GM10847 (cell line): ENCODE data around the gene COQ8B.

Source experiments
- POLR2A ChIP-seq: IDR thresholded peaks from 2 replicates; pipeline ENCODE4 v1.6.1; 2011; ENCODE audit not compliant: insufficient read length; ENCODE audit errors: extremely low read depth

COQ8B gene

DNA sequence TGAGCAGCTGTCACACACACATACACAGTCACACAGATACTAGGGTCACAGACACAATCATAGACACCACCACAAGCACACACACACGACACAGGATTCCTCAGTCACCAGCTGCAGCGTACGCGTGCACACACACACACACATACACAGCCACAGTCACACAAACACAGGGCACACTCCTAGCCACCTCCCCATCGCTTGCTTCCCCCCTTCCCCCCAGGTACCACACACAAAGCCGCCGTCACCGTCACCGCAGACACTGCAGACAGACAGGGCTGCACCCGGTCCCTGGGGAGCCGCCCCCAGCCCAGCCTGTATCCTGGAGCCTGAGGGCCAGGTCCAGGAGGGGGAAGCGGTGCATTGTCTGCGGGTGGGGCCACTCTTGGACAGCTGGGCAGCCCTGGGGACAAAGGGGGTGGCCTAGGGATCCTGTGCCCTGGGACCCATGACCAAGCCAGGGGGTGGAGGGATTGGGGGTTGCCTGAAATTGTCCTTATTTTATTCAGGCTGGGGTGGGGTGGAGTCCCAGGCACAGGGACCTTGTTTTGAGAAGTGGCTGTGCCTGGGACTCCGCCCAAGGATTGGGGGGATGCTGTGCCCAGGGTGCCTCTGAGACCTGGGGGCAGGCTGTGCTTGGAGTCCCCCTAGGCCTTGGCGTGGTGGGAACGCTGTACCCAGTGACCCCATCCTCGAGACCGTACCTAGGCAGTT is 27.2 kb downstream of the COQ8B start:
- TF ChIP-seq POLR2A = no peak

DNA sequence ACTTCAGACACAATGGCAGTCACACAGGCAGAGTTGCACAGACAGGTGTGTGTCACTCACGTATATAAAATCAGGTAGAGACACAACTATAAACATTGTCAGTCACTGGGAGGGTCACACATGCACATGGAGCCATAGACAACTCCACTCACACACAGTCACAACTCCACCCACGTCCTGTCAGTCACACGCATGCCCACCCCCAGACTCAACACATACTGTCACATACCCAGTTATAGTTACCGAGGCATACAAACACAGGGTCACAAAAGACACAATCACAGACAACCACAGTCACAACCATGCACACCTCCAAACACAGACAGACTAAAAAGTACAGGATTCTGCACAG is 27.7 kb downstream of the COQ8B start:
- no peak for TF ChIP-seq POLR2A

DNA sequence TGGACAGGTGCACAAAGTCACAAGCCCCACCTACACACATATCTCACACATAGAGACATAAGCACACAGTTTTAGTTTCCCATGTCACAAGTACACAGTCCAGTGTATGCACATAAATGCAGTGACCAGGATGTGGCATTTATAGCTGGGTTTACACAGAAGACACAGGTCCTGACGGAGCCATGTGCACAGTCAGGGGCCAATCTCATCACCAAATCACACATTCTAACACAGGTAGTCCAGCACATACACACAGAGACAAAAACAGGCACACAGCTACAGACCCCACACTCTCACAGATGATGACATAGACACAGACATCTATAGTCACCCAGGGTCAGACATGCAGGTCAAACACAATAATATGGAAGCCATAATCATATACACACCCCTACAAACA is 28.4 kb downstream of the COQ8B start:
- TF ChIP-seq POLR2A = no peak

DNA sequence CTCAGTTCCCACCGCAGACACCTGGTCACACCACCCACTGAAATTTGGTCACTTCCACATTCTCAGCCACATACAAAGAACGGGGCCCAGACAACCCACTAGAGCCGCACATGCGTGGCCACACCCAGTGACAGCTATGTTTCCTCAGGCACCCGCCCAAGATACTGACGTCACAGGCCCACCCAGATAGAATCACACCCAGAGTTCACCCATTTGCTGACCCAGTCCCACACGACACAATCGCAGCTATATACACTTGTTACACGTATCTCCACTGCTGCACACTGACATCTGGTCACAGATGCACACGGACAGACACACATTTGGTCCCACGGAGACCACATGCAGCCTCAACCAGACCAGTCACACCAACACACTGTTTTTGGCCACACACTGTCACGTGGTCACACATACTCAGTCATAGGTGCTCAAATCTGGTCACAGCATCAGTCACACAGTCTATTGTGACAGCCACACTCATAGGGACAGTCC is 29.1 kb downstream of the COQ8B start:
- TF ChIP-seq POLR2A = no peak

DNA sequence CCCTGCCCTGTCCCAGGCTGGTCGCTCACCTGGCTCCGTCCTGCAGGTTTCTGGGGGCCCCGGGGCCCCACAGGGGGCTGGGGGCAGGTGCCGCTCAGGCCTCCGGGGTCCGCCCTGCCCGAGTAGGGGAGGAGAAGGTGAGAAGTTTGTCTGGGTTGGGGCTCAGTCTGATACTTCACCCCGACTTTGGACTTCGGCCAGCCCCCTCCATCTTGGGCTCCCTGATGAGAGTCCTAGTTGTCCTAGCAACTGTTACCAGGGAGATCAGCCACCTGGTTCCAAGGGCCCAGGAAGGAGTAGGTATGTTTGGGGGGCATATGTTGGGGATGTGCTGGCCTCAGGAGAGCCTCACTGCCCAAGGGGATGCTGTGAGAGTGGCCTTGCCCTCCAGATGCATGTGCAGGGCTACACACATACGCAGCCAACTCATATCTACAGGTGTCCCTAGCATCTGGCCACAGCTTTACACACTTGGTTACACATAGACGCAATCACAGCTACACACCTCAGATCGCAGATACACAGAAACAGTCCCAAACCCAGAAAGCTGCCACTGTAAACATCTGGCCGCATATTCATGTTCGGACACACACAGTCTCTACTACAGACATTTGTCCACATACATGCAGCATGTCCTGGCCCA is 29.7 kb downstream of the COQ8B start:
- TF ChIP-seq POLR2A = no peak

DNA sequence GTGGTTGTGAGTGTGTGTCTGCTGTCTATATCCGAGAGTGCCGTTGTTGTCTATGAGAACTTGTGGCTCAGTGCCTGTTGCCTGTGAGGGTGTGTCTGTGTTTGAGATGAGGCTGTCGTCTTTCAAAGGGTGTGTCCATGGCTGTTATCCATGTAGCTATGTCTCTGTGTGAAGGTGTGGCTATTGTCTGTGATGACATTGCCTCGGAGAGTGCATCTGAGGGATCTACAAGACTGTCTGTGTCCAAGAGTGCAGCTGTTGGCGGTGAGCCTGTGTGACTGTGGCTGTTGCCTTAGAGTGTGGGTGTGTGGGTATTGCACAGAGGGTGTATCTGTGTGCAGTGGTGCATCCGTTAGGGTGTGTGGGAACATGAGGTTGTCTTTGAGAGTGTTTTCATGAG is 31.1 kb downstream of the COQ8B start:
- no peak for TF ChIP-seq POLR2A

DNA sequence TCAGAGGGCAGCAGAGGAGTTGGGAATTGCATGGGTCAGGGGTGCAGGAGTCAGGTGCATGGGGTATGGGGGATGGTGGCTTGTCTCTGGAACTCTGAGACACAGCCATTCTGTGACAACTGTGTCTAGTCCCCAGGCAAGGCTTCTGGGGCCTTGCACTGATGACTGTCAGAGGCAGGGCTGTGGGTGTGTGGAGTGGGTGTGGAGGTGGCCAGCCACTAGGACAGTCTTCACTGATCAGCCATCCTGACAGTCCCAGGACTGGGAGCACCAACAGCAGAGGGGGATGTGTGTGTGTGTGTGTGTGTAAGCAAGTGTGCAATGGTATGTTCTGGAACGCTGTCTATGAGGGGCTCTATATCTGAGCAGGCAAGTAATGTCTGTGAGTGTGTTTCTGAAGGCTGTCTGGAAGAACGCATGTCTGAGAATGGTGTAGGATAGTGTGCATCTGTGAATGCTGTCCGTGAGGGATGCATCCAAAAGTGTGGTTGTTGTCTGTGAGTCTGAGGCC is 31.6 kb downstream of the COQ8B start:
- TF ChIP-seq POLR2A = no peak

DNA sequence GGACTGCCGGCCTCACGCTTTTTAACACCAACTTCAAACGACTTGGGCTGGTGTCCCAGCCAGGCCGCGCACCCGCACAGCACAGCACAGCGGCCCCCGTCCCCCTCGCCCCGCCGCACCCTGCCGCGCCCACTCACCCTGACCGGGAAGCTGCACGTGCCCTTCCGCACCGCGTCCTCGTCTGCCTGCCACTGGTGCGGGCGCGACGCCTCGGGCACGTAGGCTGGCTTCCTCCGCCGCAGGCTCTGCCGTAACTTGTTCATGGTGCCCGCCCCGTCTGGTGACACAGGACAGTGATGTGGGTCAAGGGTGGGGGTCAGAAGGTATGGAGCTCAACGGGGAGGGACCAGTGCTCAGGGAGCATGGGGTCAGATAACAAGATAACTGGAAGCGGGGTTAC is 32.4 kb downstream of the COQ8B start:
- TF ChIP-seq POLR2A = no peak

DNA sequence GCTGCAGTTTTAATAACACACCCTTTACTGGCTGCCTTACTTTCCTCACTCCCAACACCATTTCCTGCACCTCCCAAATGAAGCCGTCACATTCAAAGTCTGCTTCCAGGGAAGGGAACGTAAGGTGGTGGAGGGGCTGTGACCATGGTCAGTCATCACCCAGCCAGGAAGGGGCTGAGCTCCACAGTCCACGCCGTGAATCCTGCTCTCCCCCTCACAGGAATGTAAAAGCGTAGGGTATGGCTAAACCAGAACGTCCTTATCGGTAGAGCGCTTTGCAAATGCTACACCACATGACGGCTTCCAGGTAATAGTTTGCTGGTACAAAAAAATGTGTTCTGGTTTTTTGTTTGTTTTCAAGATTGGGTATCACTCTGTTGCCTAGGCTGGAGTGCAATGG is 33.2 kb downstream of the COQ8B start:
- TF ChIP-seq POLR2A = no peak

DNA sequence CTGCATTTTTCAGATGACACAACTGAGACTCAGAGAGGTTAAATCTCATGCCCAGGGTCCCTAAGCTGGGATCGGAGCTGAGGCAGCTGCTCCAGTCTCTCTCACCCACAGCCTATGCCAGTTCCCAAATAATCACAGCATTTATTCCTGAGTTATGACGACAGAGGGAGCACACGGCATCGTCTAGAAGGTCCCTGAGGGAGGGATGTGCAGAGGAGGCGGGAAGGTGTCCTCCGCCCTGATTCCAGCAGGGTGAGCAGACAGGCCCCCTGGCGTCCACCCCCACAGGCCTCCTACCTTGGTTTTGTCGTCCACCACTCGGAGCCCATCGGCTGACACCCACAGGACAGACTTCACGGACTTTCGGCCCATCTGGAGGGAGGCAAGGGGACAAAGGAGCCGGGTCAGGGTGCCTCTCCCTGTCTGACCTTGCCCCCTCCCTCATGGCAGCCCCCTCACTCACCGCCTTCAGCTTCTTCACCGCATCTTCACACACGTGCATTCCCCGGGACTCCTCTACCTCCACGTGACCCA is 34.2 kb downstream of the COQ8B start:
- TF ChIP-seq POLR2A = no peak

DNA sequence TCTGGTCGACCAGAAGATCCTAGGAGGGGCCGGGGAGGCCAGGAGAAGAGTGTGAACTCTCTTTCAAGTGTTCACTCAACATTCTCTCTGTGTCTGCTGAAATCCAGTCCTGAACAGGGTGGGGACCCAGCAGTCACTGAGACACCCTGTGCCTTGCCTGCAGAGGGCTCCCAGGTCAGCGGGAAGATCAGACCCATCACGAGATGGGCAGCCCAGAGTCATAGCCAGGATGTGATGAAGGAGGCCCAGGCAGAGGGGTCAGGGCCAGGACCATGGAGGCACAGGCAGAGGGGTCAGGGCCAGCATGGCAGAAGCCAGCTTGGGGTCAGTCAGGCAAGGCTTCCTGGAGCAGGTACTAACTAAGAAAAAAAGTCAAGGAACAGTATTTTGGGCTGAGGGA is 35.6 kb downstream of the COQ8B start:
- TF ChIP-seq POLR2A = no peak

DNA sequence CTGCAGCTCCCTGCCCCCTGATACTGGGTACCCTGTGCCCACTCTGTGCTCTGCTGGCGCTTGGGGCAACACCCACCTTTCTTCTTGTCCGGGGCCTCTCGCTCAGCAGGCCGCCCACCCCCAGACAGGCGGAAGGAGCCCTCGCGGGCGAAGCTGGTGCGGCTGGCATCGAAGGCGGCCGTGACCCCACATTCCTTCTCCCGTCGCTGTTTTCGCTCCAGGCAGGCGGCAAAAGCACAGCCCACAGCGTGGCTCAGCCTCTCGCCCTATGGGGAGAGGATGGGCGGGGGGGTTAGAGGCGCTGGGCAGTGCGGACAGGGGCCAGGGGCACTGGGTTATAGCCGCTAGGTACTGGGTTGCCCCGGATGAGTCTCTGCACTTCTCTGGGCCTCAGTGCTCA is 39.5 kb downstream of the COQ8B start:
- no peak for TF ChIP-seq POLR2A

DNA sequence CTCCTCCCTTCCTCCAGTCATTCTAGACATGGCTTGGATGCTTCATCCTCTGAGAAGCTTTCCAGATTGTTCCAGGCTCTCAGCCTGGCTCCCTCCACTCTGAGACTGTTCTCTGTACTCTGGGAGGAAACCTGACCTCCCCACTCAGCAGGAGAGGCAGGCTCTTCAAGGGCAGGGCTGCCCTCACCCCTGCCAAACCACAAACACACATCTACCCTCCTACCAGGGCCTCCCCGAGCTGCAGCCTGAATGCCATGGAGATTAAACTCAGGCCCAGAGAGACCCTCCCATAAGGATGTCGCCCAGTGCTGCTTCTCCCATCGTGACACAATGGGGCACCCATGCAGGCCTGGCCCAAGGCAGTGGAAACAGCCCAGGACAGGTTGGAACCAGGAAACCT is 42.4 kb downstream of the COQ8B start:
- no peak for TF ChIP-seq POLR2A

DNA sequence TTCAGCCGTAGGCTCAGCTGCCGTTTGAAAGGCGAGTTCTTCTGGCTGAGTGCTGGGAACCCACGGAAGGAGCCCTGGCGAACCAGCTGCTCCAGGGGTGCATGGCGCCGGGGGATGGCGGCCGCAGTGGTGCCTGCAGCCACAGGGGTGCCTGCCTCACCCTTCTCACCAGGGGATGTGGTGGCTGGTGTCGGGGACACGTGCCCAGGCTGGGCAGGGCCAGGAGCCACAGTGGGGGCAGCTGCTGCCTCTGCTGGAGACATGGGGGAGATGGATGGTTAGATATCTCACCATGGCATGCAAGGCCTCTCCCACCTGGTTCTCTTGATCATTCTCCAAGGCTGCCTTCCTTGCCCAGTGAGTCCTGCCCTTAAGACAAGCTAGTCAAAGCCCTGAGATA is 43.3 kb downstream of the COQ8B start:
- TF ChIP-seq POLR2A = no peak

DNA sequence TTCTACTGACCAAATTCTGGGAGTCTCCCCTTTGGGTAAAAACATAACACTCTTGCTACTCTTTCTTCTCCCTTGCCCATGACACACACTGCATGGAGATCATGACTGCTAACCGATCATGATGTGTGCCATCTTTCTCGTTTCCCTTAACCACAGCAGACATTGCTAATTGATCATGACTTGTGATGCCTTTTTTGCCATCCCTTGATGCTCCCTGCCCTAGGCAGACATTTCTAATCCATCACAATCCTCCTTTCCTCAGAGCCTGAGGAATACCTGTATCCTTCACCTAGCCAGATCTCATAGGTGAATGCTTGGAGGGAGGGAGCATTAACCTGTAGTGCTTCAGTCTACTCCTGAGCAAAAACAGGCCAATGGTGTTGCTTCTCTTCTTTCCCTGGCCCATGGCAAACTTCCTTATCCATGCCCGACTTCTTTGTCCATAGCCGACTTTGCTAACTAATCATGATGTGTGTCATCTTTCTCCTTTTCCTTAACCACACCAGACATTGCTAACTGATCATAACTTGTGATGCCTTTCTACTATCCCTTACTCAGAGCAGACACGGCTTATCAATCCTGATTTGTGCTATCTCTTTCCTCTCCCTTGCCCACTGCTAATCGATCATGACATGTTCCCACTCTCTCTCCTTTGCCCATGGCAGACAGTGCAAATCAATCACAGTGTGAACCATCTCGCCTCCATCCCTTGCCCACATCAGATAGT is 44.0 kb downstream of the COQ8B start:
- TF ChIP-seq POLR2A = no peak

DNA sequence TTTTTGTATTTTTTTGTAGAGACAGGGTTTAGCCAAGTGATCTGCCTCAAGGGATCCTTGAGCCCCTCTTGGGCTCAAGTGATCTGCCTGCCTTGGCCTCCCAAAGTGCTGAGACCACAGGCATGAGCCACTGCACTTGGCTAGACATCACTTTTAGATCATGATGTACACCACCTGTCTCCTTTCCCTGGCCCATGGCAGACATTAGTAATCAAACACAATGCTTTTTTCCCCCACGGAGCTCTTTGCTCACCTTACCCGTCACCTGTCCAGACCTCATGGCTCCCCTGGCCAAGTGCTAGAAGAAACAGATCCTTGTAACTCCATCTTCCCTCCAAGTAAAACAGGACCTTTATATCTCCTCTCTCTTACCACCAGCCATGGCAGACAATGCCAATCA is 44.6 kb downstream of the COQ8B start:
- no peak for TF ChIP-seq POLR2A
